SK-N-SH (cell line): ENCODE results near the gene CLMP.

Experiments used
- ELF1 ChIP-seq: IDR thresholded peaks from 2 replicates; pipeline ENCODE4 v1.4.0; 2012
- EP300 ChIP-seq, 2 experiments: IDR thresholded peaks; 2 replicates each; pipeline versions ENCODE4 v1.4.0 to v1.6.1; 2012; ENCODE audit warnings: borderline replicate concordance in 1 of 2, low read depth in 1 of 2, low read length in 1 of 2
- NRF1 ChIP-seq: IDR thresholded peaks from 2 replicates; pipeline ENCODE4 v1.6.1; 2012; ENCODE audit warnings: low read depth, mild to moderate bottlenecking, low read length
- REST ChIP-seq: IDR thresholded peaks from 2 replicates; pipeline ENCODE4 v1.6.1; 2012; ENCODE audit warnings: mild to moderate bottlenecking, low read depth, low read length, moderate library complexity
- RFX5 ChIP-seq: IDR thresholded peaks from 2 replicates; pipeline ENCODE4 v1.6.1; 2012; ENCODE audit warnings: mild to moderate bottlenecking, improper control_type of control experiment, low read length
- TAF1 ChIP-seq: IDR thresholded peaks from 2 replicates; pipeline ENCODE4 v1.6.1; 2012; ENCODE audit warnings: low read depth, mild to moderate bottlenecking, low read length, moderate library complexity, borderline replicate concordance
- YY1 ChIP-seq: IDR thresholded peaks from 2 replicates; pipeline ENCODE4 v1.4.0; 2012; ENCODE audit warnings: low read depth, mild to moderate bottlenecking
- TF ChIP-seq, protein P1 (sequence below): fragments of 200-600 bp; sonication (generic); IDR thresholded peaks from 2 replicates; pipeline ENCODE4 v1.6.1; 2017; ENCODE audit warnings: antibody characterized with exemption, mild to moderate bottlenecking, moderate library complexity

GRCh38 chr11:123107945-123108495 is 87.0 kb downstream of the CLMP start:
- TF ChIP-seq, protein P1, sequence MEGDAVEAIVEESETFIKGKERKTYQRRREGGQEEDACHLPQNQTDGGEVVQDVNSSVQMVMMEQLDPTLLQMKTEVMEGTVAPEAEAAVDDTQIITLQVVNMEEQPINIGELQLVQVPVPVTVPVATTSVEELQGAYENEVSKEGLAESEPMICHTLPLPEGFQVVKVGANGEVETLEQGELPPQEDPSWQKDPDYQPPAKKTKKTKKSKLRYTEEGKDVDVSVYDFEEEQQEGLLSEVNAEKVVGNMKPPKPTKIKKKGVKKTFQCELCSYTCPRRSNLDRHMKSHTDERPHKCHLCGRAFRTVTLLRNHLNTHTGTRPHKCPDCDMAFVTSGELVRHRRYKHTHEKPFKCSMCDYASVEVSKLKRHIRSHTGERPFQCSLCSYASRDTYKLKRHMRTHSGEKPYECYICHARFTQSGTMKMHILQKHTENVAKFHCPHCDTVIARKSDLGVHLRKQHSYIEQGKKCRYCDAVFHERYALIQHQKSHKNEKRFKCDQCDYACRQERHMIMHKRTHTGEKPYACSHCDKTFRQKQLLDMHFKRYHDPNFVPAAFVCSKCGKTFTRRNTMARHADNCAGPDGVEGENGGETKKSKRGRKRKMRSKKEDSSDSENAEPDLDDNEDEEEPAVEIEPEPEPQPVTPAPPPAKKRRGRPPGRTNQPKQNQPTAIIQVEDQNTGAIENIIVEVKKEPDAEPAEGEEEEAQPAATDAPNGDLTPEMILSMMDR, result no peak
- TF ChIP-seq REST, result no peak
- no peak for TF ChIP-seq TAF1
- TF ChIP-seq EP300 (IDR thresholded peaks at IDR 0.05; ENCODE audit: borderline replicate concordance in 1 of 2, low read depth in 1 of 2, low read length in 1 of 2), result no peak
- no peak for TF ChIP-seq ELF1
- no peak for TF ChIP-seq RFX5
- no peak for TF ChIP-seq NRF1
- TF ChIP-seq YY1, result no peak
